Transverse colon (tissue), 4 donors: Measurements from ENCODE around the gene CCRL2. TPM values are rescaled to one million over a fixed set of nuclear protein-coding genes. Genes with fewer than 3 reads are reported as not detected.
"Not testable (repeated sequence)": the region's sequence is repeated elsewhere in the genome, so short reads cannot be mapped to it uniquely, and the experiment has no call there.

ENCODE experiments used
- DNase-seq: peaks from one replicate; pipeline ENCODE4 v3.0.0-alpha.2; 2019
- H3K27ac ChIP-seq, 4 donors: fragments of 200-600 bp; sonication (generic); 2 replicates each; pipeline ENCODE4 v1.5.1; 2016 to 2018; ENCODE audit warnings: inconsistent platforms in 4 of 4
- H3K27me3 ChIP-seq: fragments of 200-600 bp; sonication (generic); 2 replicates; pipeline ENCODE4 v1.5.1; 2017; ENCODE audit warnings: inconsistent platforms
- H3K36me3 ChIP-seq, 4 donors: fragments of 200-600 bp; sonication (generic); 2 replicates each; pipeline ENCODE4 v1.5.1; 2017 to 2019; ENCODE audit warnings: inconsistent platforms in 4 of 4
- H3K4me1 ChIP-seq, 4 donors: fragments of 200-600 bp; sonication (generic); 2 replicates each; pipeline ENCODE4 v1.5.1; 2017 to 2020; ENCODE audit warnings: inconsistent platforms in 4 of 4
- H3K4me3 ChIP-seq, 4 donors: fragments of 200-600 bp; sonication (generic); 1 replicate in 1 of 4; 2 replicates in 3 of 4; pipeline versions ENCODE4 v1.5.1 to v1.6.1; 2017 to 2019; ENCODE audit warnings: inconsistent platforms in 4 of 4
- H3K9me3 ChIP-seq, 2 donors: fragments of 200-600 bp; sonication (generic); 2 replicates each; pipeline ENCODE4 v1.5.1; 2017 to 2019; ENCODE audit warnings: inconsistent platforms in 2 of 2
- EP300 ChIP-seq: sonication (generic); formaldehyde crosslinking; IDR thresholded peaks from one replicate; pipeline ENCODE4 v1.6.1; 2017; ENCODE audit warnings: antibody characterized with exemption, low read depth
- POLR2A ChIP-seq: fragments of 450-650 bp; IDR thresholded peaks from one replicate; pipeline ENCODE4 v1.6.1; 2016; ENCODE audit warnings: antibody characterized with exemption, mild to moderate bottlenecking, moderate library complexity
- POLR2AphosphoS5 ChIP-seq, 3 donors: sonication (generic); formaldehyde crosslinking; IDR thresholded peaks; one replicate each; pipeline ENCODE4 v1.6.1; 2016; ENCODE audit warnings: antibody characterized with exemption in 3 of 3
- WGBS, 2 donors: methylation state at CpG; one replicate each; pipeline ENCODE4 v1.1.5; 2018; ENCODE audit warnings: low coverage in 1 of 2; 5-methylcytosine and 5-hydroxymethylcytosine counted together
- in situ Hi-C, 4 donors: fragments of 200-750 bp; cut with MboI; loops; one replicate each; pipeline versions ENCODE4 v1.15.0 to v1.15.1; 2017; ENCODE audit warnings: low sequenced_read_pairs in 3 of 4, low pct_ligation_motif_present in 1 of 4, low pct_unique_long_range_greater_than_20kb in 1 of 4
- intact Hi-C: fragments of 100-400 bp; cut with DNase I; formaldehyde crosslinking; loops from one replicate; pipeline ENCODE4 v1.15.1; 2023; ENCODE audit warnings: low total_unique reads
- total RNA-seq, 4 donors: library from RNA; depleted of rRNA; stranded (reverse); fragments of >200 nt; gene quantifications; one replicate each; pipeline ENCODE4 v1.1.0, GENCODE V29; 2016
- TF ChIP-seq, protein P1 (sequence below), 5 experiments: fragments of 200-600 bp in 3 of 5; fragments of 450-650 bp in 2 of 5; sonication (generic) in 3 of 5; IDR thresholded peaks; 1 replicate in 2 of 5; 2 replicates in 3 of 5; pipeline ENCODE4 v1.5.1; 2016 to 2017; ENCODE audit warnings: antibody characterized with exemption in 5 of 5, inconsistent platforms in 3 of 5, mild to moderate bottlenecking in 2 of 5, moderate library complexity in 1 of 5

CCRL2 gene
- total RNA-seq, 4 donors from 2014 or later: 2.6 to 13.9 (median 9.8) TPM

DNA sequence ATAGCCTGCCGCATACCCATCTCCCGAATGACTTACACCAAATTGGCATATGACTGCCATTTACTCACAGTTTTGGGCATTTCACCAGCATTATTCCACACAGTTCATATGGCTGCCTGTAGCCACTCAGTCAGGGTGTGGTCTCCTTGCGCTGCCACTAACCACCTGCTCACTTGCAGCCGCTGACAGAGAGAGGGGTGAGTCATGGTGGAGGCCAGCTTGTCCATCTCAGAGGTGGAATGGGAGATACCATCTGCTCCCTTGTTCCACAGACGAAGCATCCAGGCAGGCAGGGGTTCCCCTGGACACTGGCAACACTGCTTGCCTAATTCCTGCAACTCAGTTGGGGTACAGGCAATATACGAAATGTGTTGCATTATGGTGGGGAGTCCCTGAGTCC is 15.6 kb downstream of the CCRL2 start:
- Histone ChIP-seq H3K36me3 (no peaks in the 10 kb centered on the region), H3K27me3 (no peaks in the 10 kb centered on the region), H3K27ac (peak overlapping the region in 1 of 4 donors; percentile 47), H3K9me3 (no peaks in the 10 kb centered on the region), H3K4me3 (no peak overlapping the region), H3K4me1 (peaks cover 0 to 3% (median 0%) of the 10 kb centered on the region in 4 donors)
- 50 to 65% methylated on average over 2 to 6 of the region's 6 CpGs for WGBS, 2 donors
- peak; percentile 44 for DNase-seq
- in situ Hi-C loops (no loop called here), intact Hi-C loops (no loop called here)
- TF ChIP-seq EP300 (no peak), POLR2A (no peak), POLR2AphosphoS5 (IDR thresholded peaks at IDR 0.05) (peak in 1 of 3 donors; percentile 21)
- TF ChIP-seq, protein P1, sequence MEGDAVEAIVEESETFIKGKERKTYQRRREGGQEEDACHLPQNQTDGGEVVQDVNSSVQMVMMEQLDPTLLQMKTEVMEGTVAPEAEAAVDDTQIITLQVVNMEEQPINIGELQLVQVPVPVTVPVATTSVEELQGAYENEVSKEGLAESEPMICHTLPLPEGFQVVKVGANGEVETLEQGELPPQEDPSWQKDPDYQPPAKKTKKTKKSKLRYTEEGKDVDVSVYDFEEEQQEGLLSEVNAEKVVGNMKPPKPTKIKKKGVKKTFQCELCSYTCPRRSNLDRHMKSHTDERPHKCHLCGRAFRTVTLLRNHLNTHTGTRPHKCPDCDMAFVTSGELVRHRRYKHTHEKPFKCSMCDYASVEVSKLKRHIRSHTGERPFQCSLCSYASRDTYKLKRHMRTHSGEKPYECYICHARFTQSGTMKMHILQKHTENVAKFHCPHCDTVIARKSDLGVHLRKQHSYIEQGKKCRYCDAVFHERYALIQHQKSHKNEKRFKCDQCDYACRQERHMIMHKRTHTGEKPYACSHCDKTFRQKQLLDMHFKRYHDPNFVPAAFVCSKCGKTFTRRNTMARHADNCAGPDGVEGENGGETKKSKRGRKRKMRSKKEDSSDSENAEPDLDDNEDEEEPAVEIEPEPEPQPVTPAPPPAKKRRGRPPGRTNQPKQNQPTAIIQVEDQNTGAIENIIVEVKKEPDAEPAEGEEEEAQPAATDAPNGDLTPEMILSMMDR (IDR thresholded peaks at IDR 0.05): no peak

DNA sequence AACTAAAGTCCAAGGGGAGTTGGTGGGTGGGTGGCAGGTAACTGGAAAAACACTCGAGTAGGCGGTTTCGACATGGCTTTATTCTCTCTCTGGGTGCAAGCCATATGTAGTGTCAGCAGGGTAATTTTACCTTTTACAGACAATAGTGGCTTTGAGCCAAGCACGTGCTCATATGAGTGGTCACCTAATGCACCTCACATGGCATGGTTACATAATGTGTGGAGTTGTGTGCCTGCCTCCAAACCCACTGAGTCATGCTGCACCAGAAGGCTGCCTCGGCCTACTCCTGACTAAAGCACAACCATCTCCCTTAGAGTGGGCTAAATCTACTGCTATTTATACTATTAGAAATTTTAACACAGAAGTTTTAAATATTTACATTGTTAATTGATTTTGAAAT is 16.5 kb downstream of the CCRL2 start:
- in situ Hi-C loops (no loop called here), intact Hi-C loops (no loop called here)
- Histone ChIP-seq H3K36me3 (no peaks in the 10 kb centered on the region), H3K4me1 (peaks cover 0 to 10% (median 4%) of the 10 kb centered on the region in 4 donors), H3K9me3 (no peaks in the 10 kb centered on the region), H3K27ac (no peak overlapping the region), H3K27me3 (no peaks in the 10 kb centered on the region), H3K4me3 (no peak overlapping the region)
- WGBS, 2 donors: 63 to 88% methylated on average over 1 to 5 of the region's 5 CpGs
- no peak for DNase-seq
- no peak for TF ChIP-seq EP300
- no peak for TF ChIP-seq POLR2AphosphoS5 (IDR thresholded peaks at IDR 0.05)
- TF ChIP-seq, protein P1 (IDR thresholded peaks at IDR 0.05): no peak

DNA sequence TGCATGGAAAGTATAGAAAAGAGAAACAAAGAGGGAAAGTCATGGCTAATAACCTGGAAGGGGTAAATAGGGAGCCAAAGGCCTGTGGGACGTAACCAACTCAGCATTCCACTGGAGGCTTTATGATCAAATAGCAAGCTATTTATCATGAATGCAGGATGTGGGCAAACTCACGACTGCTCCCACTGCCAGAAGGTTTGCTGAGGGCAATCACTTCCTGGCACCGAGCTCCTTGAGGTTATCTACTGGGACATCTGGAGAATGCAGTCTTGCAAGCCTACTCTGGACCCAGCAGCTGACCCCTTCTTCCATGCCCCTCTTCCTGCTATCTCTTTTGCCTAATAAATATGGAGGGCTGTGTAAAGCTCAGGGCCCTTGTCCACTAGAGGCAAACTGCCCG is 19.4 kb downstream of the CCRL2 start:
- WGBS, 2 donors: 45 to 46% methylated on average over 3 to 4 of the region's 4 CpGs
- H3K27ac ChIP-seq, H3K27me3 ChIP-seq, H3K4me3 ChIP-seq, H3K9me3 ChIP-seq, DNase-seq, H3K36me3 ChIP-seq: not testable (repeated sequence)
- in situ Hi-C loops (loop anchor here in 1 of 4 donors (25.0 kb wide), 1 partner anchor 664 kb away; no protein-coding TSS in a partner anchor), intact Hi-C loops (loop anchor here (5.0 kb wide), 1 partner anchor 104 kb away; no protein-coding TSS in a partner anchor)
- H3K4me1 ChIP-seq: peaks cover 0 to 20% (median 11%) of the 10 kb centered on the region in 4 donors

DNA sequence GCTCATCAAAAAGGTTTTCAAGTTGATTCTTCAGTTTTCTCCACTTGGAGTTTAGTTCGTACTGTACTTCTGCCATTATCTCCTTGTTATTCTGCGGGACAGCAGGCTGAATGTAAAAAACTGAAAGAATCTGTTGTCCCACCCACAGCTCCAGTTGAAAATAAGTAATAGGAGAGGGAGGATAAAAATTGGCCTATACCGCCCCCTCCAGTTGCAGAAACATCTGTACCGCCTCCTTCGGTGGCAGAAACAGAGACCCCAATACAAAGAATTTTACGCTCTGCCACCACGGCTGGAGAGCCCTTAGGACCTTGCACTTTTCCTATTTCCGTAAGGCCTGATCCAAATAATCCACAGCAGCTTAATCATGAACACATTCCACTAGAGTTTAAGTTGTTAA is 20.3 kb downstream of the CCRL2 start:
- in situ Hi-C loops (loop anchor here in 1 of 4 donors (25.0 kb wide), 1 partner anchor 665 kb away; no protein-coding TSS in a partner anchor), intact Hi-C loops (loop anchor here (5.0 kb wide), 1 partner anchor 105 kb away; no protein-coding TSS in a partner anchor)
- not testable (repeated sequence) for H3K9me3 ChIP-seq, H3K27me3 ChIP-seq, H3K27ac ChIP-seq, H3K36me3 ChIP-seq, DNase-seq, H3K4me3 ChIP-seq
- 77 to 84% methylated on average over 2 to 8 of the region's 8 CpGs for WGBS, 2 donors
- peaks cover 0 to 20% (median 11%) of the 10 kb centered on the region in 4 donors for H3K4me1 ChIP-seq

DNA sequence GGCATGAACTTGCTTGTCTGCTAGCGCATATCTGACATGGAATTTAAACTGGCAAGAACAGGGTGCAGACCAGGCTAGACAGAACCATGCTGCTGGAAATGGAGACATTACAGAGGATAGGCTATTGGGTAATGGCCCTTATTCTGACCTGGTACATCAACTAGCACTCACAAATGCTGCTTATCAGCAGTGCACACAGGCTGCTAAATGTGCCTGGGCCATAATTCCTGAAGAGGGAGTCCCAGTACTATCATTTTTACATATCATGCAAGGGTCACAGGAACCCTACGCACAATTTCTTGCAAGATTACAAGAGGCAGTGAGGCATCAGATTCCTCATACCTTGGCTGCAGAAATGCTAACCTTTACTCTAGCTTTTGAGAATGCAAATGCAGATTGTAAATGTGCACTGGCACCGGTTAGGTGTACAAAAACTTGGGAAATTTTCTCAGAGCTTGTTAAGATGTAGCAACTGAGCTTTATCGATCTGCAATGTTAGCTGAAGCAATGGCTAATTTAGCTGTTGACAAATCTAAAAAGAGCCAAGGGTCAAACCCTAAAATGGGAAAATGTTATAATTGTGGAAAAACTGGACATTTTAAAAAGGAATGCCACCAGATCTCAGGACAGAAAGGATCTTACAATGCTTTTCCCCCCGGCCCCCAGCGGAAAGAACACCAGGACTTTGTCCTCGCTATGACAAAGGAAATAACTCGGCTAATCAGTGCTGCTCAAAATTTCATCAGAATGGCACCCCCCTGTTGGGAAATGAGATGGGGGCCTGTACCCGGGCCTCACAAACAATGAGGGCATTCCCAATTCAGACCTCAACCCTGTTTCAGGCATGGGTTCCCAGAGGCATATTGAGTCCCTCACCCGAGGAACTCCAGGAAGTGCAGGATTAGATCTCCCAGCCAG is 21.1 kb downstream of the CCRL2 start:
- no peaks in the 10 kb centered on the region for H3K36me3 ChIP-seq
- DNase-seq: no peak

More for the DNA sequence above, 21.1 kb downstream of the CCRL2 start:
- in situ Hi-C loops (loop anchor here in 1 of 4 donors (25.0 kb wide), 1 partner anchor 666 kb away; no protein-coding TSS in a partner anchor), intact Hi-C loops (loop anchor here (5.0 kb wide), 1 partner anchor 106 kb away; no protein-coding TSS in a partner anchor)
- WGBS, 2 donors: 44 to 75% methylated on average over 1 to 10 of the region's 10 CpGs
- TF ChIP-seq EP300: no peak
- TF ChIP-seq, protein P1 (IDR thresholded peaks at IDR 0.05): no peak
- no peak for TF ChIP-seq POLR2AphosphoS5 (IDR thresholded peaks at IDR 0.05)
- TF ChIP-seq POLR2A: no peak
- H3K4me1 ChIP-seq: peaks cover 0 to 20% (median 11%) of the 10 kb centered on the region in 4 donors
- no peaks in the 10 kb centered on the region for H3K27me3 ChIP-seq
- no peaks in the 10 kb centered on the region for H3K9me3 ChIP-seq
- no peak overlapping the region for H3K4me3 ChIP-seq
- H3K27ac ChIP-seq: peak overlapping the region; percentile 65 to 81 (median 76)
